ENCODE data around the gene SH3TC2. TPM values are rescaled to one million over a fixed set of nuclear protein-coding genes. Genes with fewer than 3 reads are reported as not detected.

The SH3TC2 gene
- total and polyA plus RNA-seq, 2 of the 4 experiments (the other 2 are of a cell fraction): 3.4 to 7.9 TPM

DNA sequence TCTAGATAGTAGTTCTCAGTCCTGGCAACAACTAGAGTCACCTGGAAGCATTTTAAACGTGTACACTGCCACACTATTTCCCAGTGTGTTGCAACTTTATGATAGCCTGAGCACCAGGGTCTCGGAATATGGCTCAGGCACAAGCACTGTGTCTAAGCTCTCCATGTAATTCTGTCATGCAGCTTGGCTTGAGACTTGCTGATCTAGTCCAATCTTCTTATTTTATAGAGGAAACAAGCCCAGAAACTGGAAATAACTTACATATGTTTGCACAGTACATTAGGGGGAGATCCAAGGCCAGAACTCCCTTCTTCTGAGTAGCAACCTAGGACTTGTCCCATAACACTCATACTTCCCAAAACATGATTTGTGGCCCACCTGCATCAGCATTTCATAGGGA is 49.1 kb downstream of the SH3TC2 start:
- intact Hi-C loops (cut with micrococcal nuclease): no loop called here
- no peaks in the 10 kb centered on the region for H3K9me3 ChIP-seq (ENCODE audit: control insufficient read depth, insufficient read depth, low read length)
- H3K14ac ChIP-seq (replicated peaks; ENCODE audit: low read depth, low read length): no peak overlapping the region
- no peaks in the 10 kb centered on the region for H3K9me1 ChIP-seq (ENCODE audit: insufficient read depth, low read length)
- DNase-seq (no peak), ATAC-seq (ENCODE audit: low read depth) (no peak)
- ChIA-PET POLR2A (ENCODE audit: unreplicated experiment) (no interaction called here), CTCF (no interaction called here)
- TF ChIP-seq BHLHE40 (IDR thresholded peaks at IDR 0.05; ENCODE audit: low read depth, low read length) (no peak), MAZ (IDR thresholded peaks at IDR 0.05; ENCODE audit: borderline replicate concordance, low read depth, low read length) (no peak), RAD21 (IDR thresholded peaks at IDR 0.05; ENCODE audit: low read length) (no peak), MAFK (IDR thresholded peaks at IDR 0.05; ENCODE audit: low read depth, low read length) (no peak), SMC3 (IDR thresholded peaks at IDR 0.05; ENCODE audit: low read depth, low read length) (no peak), RFX5 (IDR thresholded peaks at IDR 0.05; ENCODE audit: low read depth, low read length) (no peak), RCOR1 (IDR thresholded peaks at IDR 0.05; ENCODE audit: insufficient replicate concordance, low read length) (no peak), CTCF (conservative IDR thresholded peaks at IDR 0.05; ENCODE audit: low read depth, low read length) (no peak)
- no peak overlapping the region for H4K91ac ChIP-seq (ENCODE audit: insufficient read depth, low read depth, low read length)
- no peak overlapping the region for H3K9ac ChIP-seq (ENCODE audit: low read depth, low read length)
- no peak overlapping the region for H2BK20ac ChIP-seq (ENCODE audit: low read depth, low read length)
- H3K27ac ChIP-seq (ENCODE audit: insufficient read depth, low read length): no peak overlapping the region
- H3K4me1 ChIP-seq (ENCODE audit: control insufficient read depth, insufficient read depth, low read length): peaks cover 4% of the 10 kb centered on the region; the same call in 1 of the 2 replicates
- H3K56ac ChIP-seq (ENCODE audit: extremely low read depth, insufficient read depth, low read length): no peak overlapping the region
- no peak overlapping the region for H4K8ac ChIP-seq (ENCODE audit: low read depth in 2 of 2, low read length in 2 of 2)
- no peak overlapping the region for H2AK5ac ChIP-seq (ENCODE audit: low read depth, low read length)
- H3K4me2 ChIP-seq (ENCODE audit: low read depth, low read length): no peak overlapping the region
- dilution Hi-C loops (cut with HindIII; ENCODE audit: low sequenced_read_pairs, unreplicated experiment): no loop called here
- H2AK9ac ChIP-seq (replicated peaks; ENCODE audit: low read depth, low read length, poor library complexity): no peak overlapping the region
- no peak overlapping the region for H2BK15ac ChIP-seq (ENCODE audit: low read depth, low read length)
- no peak overlapping the region for H3K4ac ChIP-seq (ENCODE audit: low read depth, low read length)
- H2BK120ac ChIP-seq (ENCODE audit: low read depth, low read length): no peak overlapping the region
- H2BK5ac ChIP-seq (ENCODE audit: low read depth, low read length, poor library complexity, severe bottlenecking): no peak overlapping the region
- no peak overlapping the region for H3K18ac ChIP-seq (ENCODE audit: low read depth, low read length)
- H3K36me3 ChIP-seq (ENCODE audit: control insufficient read depth, insufficient read depth, low read length): no peaks in the 10 kb centered on the region
- no peak overlapping the region for H2AFZ ChIP-seq (replicated peaks; ENCODE audit: low read length, poor library complexity)
- no peak overlapping the region for H3K4me3 ChIP-seq (ENCODE audit: insufficient read depth, low read depth, low read length)
- WGBS, 2 experiments (ENCODE audit: extremely low coverage in 2 of 2, insufficient read length in 1 of 2): no CpG with 5 or more reads among the region's 2 CpGs
- H3K27me3 ChIP-seq (ENCODE audit: control insufficient read depth, insufficient read depth, low read length): no peaks in the 10 kb centered on the region
- no peaks in the 10 kb centered on the region for H4K20me1 ChIP-seq (ENCODE audit: insufficient read depth, low read length)
- H4K5ac ChIP-seq (ENCODE audit: low read depth, low read length): no peak overlapping the region
- no peaks in the 10 kb centered on the region for H3K79me1 ChIP-seq (ENCODE audit: low read depth in 1 of 2, low read length in 2 of 2)
- no peak overlapping the region for H3K23ac ChIP-seq (ENCODE audit: low read depth, low read length)
- in situ Hi-C loops (cut with MboI; ENCODE audit: low sequenced_read_pairs): no loop called here
- BruUV-seq (replicated peaks): no TSS peak

Measured in IMR-90 (cell line).